OCI-LY7 (cell line): ENCODE data around the gene COA6.

Source experiments
- CTCF ChIP-seq: fragments of 200-600 bp; sonication (generic); conservative IDR thresholded peaks from 2 replicates; pipeline ENCODE4 v1.5.1; 2014; ENCODE audit warnings: mild to moderate bottlenecking, antibody characterized with exemption, low read length, moderate library complexity, mixed read lengths
- EZH2phosphoT487 ChIP-seq: fragments of 200-600 bp; sonication (generic); IDR thresholded peaks from 2 replicates; pipeline ENCODE4 v1.6.1; 2018; ENCODE audit warnings: low read depth, borderline replicate concordance, mild to moderate bottlenecking, mixed run types, antibody characterized with exemption, low read length, moderate library complexity, mixed read lengths

DNA sequence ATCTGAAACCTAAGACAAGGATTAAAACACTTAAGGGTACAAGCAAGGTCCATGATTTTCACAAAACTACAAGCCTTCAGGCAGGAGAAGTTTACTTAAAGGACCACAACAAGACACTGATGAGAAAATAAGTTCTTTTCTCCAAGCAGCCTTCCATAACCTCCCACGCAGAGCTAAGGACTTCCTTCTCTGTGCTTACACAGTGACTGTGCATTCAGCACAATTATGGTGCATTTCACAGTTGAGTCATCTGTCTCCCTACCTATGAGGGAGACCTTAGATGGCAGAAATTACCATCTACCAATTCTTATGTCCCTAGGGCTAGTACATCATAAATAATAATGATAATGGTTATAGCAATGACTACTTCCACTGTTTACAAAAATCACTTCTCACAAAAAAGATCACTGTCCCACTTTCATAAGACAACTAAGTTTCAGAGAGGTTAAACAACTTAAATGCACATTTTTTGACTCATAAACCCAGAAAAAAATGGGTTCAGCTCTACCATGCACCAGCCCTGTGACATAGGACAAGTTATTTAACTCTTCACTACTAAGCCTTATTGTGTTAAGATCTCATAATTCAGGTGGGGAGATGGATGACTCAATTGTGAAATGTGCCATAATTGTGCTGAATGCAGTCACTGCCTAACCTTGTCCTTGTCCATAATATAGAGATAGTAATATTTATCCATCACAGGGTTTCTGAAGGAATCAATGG lies 60.5 kb downstream of the COA6 start:
- TF ChIP-seq CTCF (no peak), EZH2phosphoT487 (no peak)
